Endodermal cell (in vitro differentiated cells): ENCODE measurements around the gene AICDA. TPM values are rescaled to one million over a fixed set of nuclear protein-coding genes. Genes with fewer than 3 reads are reported as not detected.
"Not testable (repeated sequence)": the region's sequence is repeated elsewhere in the genome, so short reads cannot be mapped to it uniquely, and the experiment has no call there.

Experiments
- DNase-seq: peaks from one replicate; pipeline ENCODE4 v3.0.0-alpha.2; 2017
- H3K27ac ChIP-seq: 2 replicates; pipeline ENCODE4 v1.5.1; 2013; ENCODE audit warnings: mild to moderate bottlenecking, low read depth, low read length, moderate library complexity
- H3K27me3 ChIP-seq: 2 replicates; pipeline ENCODE4 v1.6.1; 2013; ENCODE audit warnings: mild to moderate bottlenecking, low read length, moderate library complexity; ENCODE audit not compliant: insufficient read depth, control insufficient read depth, poor library complexity, severe bottlenecking
- H3K36me3 ChIP-seq: 2 replicates; pipeline ENCODE4 v1.7.0; 2013; ENCODE audit warnings: mild to moderate bottlenecking, low read length, moderate library complexity; ENCODE audit not compliant: control insufficient read depth, insufficient read depth
- H3K4me1 ChIP-seq: one replicate; pipeline ENCODE4 v1.7.0; 2013; ENCODE audit warnings: low read length; ENCODE audit not compliant: control insufficient read depth, insufficient read depth
- H3K4me3 ChIP-seq: 2 replicates; pipeline ENCODE4 v1.5.1; 2013; ENCODE audit warnings: mild to moderate bottlenecking, low read length, moderate library complexity
- H3K9ac ChIP-seq: 2 replicates; pipeline ENCODE4 v1.6.1; 2013; ENCODE audit warnings: mild to moderate bottlenecking, low read length, moderate library complexity; ENCODE audit not compliant: poor library complexity, severe bottlenecking; ENCODE audit errors: extremely low read depth
- H3K9me3 ChIP-seq: 2 replicates; pipeline ENCODE4 v1.6.1; 2013; ENCODE audit warnings: mild to moderate bottlenecking, low read length, moderate library complexity; ENCODE audit not compliant: control insufficient read depth
- H3K27ac Mint-ChIP-seq: 2 replicates; pipeline ENCODE4 v1.8.0; 2020; ENCODE audit warnings: mixed read lengths
- H3K27me3 Mint-ChIP-seq: 2 replicates; pipeline ENCODE4 v1.8.0; 2021; ENCODE audit warnings: mild to moderate bottlenecking, mixed read lengths; ENCODE audit not compliant: insufficient read depth
- H3K36me3 Mint-ChIP-seq: 2 replicates; pipeline ENCODE4 v1.8.0; 2020; ENCODE audit warnings: low read depth, mixed read lengths
- H3K4me1 Mint-ChIP-seq: 2 replicates; pipeline ENCODE4 v1.8.0; 2020; ENCODE audit warnings: mixed read lengths
- H3K4me3 Mint-ChIP-seq: 2 replicates; pipeline ENCODE4 v1.8.0; 2020; ENCODE audit warnings: mild to moderate bottlenecking, moderate library complexity, mixed read lengths
- H3K9me3 Mint-ChIP-seq: 2 replicates; pipeline ENCODE4 v1.8.0; 2020; ENCODE audit warnings: mild to moderate bottlenecking, mixed read lengths
- CTCF ChIP-seq: fragments of 200-600 bp; sonication (generic); conservative IDR thresholded peaks from 2 replicates; pipeline ENCODE4 v1.5.0; 2021; ENCODE audit warnings: antibody characterized with exemption, mild to moderate bottlenecking
- WGBS, 2 experiments: methylation state at CpG; one replicate each; pipeline versions ENCODE4 v1.1.5 to v1.1.7; 2013; ENCODE audit warnings: missing lambda C conversion rate in 2 of 2, mixed read lengths in 1 of 2; ENCODE audit not compliant: insufficient coverage in 1 of 2, insufficient read length in 1 of 2; 5-methylcytosine and 5-hydroxymethylcytosine counted together
- total RNA-seq, 2 donors: library from RNA; stranded (reverse); fragmentation: NEBNext Ultra II Directional in 1 of 2; extraction: Animal tissue kit (Norgen Biotek cat#: 25700) in 1 of 2; gene quantifications; 2 replicates in 1 of 2; 3 replicates in 1 of 2; pipeline ENCODE4 v1.2.1, GENCODE V29; 2021

AICDA gene
- total RNA-seq, 2 donors from 2014 or later = not detected

DNA sequence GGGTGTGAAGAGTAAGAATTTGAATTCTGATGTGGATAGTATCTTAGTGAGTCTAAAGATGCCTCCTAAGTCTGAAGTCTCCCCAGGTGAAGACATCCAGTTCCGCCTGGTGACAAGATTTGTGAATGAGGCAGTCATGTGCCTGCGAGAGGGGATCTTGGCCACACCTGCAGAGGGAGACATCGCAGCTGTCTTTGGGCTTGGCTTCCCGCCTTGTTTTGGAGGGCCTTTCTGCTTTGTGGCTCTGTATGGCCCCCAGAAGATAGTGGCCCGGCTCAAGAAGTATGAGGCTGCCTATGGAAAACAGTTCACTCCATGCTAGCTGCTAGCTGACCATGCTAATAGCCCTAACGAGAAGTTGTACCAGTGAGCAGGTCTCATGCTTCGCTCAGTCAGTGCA is 24.6 kb upstream of the AICDA start:
- Histone ChIP-seq H3K9ac (no peak overlapping the region), H3K27me3 (no peaks in the 10 kb centered on the region), H3K9me3 (peaks cover 11% of the 10 kb centered on the region), H3K27ac (no peak overlapping the region), H3K4me1 (peaks cover 10% of the 10 kb centered on the region), H3K36me3 (no peaks in the 10 kb centered on the region), H3K4me3 (no peak overlapping the region)
- no peaks in the 10 kb centered on the region for H3K27me3 Mint-ChIP-seq
- DNase-seq = peak; percentile 73
- peaks cover 32% of the 10 kb centered on the region for H3K9me3 Mint-ChIP-seq
- no peak overlapping the region for H3K4me3 Mint-ChIP-seq
- H3K27ac Mint-ChIP-seq = peak overlapping the region; percentile 99
- WGBS, 2 experiments = 87 to 90% methylated on average over 7 of the region's 7 CpGs
- peaks cover 13% of the 10 kb centered on the region for H3K36me3 Mint-ChIP-seq
- peak; percentile 65 for TF ChIP-seq CTCF
- peaks cover 57% of the 10 kb centered on the region for H3K4me1 Mint-ChIP-seq

DNA sequence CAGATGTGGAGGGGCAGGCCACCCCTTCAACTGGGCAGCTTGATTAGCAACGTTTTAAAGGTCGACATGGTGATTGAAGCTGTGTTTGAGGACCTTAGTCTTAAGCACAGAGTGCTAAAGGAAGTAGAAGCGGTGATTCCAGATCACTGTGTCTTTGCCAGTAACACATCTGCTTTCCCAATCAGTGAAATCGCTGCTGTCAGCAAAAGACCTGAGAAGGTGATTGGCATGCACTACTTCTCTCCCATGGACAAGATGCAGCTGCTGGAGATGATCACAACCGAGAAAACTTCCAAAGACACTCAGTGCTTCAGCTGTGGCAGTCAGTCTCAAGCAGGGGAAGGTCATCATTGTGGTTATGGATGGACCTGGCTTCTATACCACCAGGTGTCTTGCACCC is 23.9 kb upstream of the AICDA start:
- Mint-ChIP-seq H3K4me3 (peak overlapping the region; percentile 32), H3K27me3 (no peaks in the 10 kb centered on the region), H3K9me3 (peaks cover 31% of the 10 kb centered on the region), H3K4me1 (peaks cover 57% of the 10 kb centered on the region), H3K27ac (peak overlapping the region; percentile 99), H3K36me3 (peaks cover 15% of the 10 kb centered on the region)
- Histone ChIP-seq H3K9me3 (peaks cover 6% of the 10 kb centered on the region), H3K4me1 (peaks cover 10% of the 10 kb centered on the region), H3K36me3 (no peaks in the 10 kb centered on the region), H3K27ac (no peak overlapping the region), H3K9ac (peak overlapping the region; percentile 73), H3K27me3 (no peaks in the 10 kb centered on the region), H3K4me3 (no peak overlapping the region)
- WGBS, 2 experiments = 58 to 76% methylated on average over 4 to 5 of the region's 5 CpGs
- no peak for TF ChIP-seq CTCF
- DNase-seq = peak; percentile 68

- peaks cover 31% of the 10 kb centered on the region for H3K9me3 Mint-ChIP-seq
Observed at GRCh38 chr12:8636007-8636346, 23.3 kb upstream of the AICDA start.

GRCh38 chr12:8635342-8636006 is 22.8 kb upstream of the AICDA start:
- peak; percentile 77 for DNase-seq
- not testable (repeated sequence) for H3K27me3 ChIP-seq, H3K27ac ChIP-seq, H3K9me3 ChIP-seq, H3K36me3 ChIP-seq, H3K27me3 Mint-ChIP-seq, H3K4me3 ChIP-seq
- Histone ChIP-seq H3K4me1 (peaks cover 10% of the 10 kb centered on the region), H3K9ac (peak overlapping the region; percentile 24)
- 74 to 75% methylated on average over 2 to 3 of the region's 9 CpGs for WGBS, 2 experiments
- Mint-ChIP-seq H3K27ac (peak overlapping the region; percentile 99), H3K36me3 (peaks cover 22% of the 10 kb centered on the region), H3K4me1 (peaks cover 57% of the 10 kb centered on the region), H3K4me3 (peak overlapping the region; percentile 32), H3K9me3 (peaks cover 31% of the 10 kb centered on the region)

More at GRCh38 chr12:8636007-8636346, 23.3 kb upstream of the AICDA start:
- not testable (repeated sequence) for H3K4me3 ChIP-seq, H3K9me3 ChIP-seq, H3K36me3 ChIP-seq, H3K27ac ChIP-seq, H3K27me3 ChIP-seq, H3K27me3 Mint-ChIP-seq
- Histone ChIP-seq H3K9ac (peak overlapping the region; percentile 73), H3K4me1 (peaks cover 10% of the 10 kb centered on the region)
- peak overlapping the region; percentile 99 for H3K27ac Mint-ChIP-seq
- H3K4me3 Mint-ChIP-seq = peak overlapping the region; percentile 32
- 20 to 67% methylated on average over 2 to 8 of the region's 8 CpGs for WGBS, 2 experiments
- peaks cover 57% of the 10 kb centered on the region for H3K4me1 Mint-ChIP-seq
- DNase-seq = peak; percentile 76
- peaks cover 18% of the 10 kb centered on the region for H3K36me3 Mint-ChIP-seq
